NCI-H1048 (cell line): Measurements from ENCODE around the gene TPGS1.

Experiments used
- DNase-seq: peaks from one replicate; lab custom pipeline; 2025; lab: John Stamatoyannopoulos, UW

Gene TPGS1

GRCh38 chr19:518598-519231, 11.4 kb downstream of the TPGS1 start:
- no peak for DNase-seq

DNA sequence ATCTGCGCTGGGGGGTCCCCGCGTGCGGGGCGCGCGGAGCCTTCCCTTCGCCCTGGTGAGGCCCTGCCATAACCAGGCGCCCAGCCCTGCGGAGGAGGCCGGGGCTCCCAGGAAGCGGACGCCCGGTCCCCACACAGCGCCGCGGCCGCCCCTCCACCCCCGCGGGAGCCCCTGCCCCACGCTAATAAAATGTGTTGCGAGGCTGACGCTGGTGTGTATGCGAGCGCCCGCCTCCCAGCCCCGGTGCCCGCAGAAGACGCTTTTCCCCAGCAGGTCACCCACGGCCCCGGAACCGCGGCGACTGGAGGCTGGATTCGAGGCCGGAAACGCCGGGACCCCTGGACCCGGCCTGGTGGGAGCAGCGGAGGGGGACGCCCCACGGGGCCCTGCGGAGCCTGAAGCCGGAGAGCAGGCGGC, 12.2 kb downstream of the TPGS1 start:
- DNase-seq = no peak

DNA sequence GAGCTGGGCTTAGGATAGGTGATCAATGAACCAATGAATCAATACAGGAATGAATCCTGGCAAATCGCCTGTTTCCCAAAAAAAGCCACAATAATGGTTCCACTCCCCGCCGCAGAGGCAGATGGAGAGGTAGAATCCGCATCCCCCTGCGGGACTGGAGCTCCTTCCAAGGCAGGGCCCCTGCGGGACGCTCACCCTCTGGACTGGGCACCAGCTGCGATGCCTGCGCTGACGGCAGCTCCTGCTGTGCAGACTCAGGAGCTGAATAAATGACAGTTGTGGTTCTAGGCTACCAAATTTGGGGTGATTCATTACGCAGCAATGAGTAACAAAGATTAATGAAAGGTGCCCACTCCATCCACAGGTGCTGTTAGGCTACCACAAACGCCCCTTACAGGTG, 15.4 kb downstream of the TPGS1 start:
- DNase-seq = no peak

DNA sequence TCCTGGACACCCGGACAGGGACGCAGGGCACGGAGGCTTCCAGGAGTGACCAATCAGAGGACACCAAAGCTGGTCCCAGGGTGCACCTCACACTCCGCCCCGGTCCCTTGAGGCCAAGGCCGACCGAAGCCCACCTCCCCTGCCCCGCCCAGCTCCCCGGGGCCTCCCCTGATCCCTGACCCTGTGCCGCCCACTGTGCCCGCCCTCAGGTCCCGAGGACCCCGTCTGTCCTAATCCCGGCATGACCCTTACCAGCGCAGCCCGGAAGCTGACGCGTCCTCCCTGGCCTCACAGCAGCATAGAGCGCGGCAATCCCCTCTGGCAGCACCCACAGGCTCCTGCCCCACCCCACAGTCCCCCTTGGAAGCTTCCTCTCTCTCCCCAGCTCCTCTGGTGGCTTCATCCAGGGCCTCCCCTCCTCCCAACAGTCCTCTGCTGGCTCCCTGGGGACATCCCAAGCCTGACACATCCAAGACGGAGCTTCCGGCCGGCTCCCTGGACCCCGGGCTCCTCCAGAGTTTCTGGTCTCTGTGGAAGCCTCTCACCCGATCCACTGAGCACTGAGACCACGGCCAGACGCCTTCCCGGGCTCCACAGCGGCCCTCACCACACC, 16.9 kb downstream of the TPGS1 start:
- no peak for DNase-seq

DNA sequence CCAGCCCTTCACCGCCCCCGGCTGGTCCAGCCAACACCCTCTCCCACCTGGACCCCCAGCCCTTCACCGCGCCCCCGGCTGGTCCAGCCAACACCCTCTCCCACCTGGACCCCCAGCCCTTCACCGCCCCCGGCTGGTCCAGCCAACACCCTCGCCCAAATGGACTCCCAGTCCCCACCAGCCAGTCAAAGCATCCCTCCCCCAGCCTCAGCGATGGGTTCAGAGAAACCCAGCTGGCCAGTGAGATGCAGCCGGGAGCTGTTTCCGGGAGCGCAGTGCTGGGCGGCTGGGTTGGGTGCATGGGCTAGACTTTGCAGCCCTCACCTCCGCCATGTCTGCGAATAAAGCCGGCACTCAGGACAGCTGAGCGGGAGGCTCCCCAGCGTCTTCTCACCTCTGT, 17.7 kb downstream of the TPGS1 start:
- DNase-seq = no peak

GRCh38 chr19:525857-526419, 18.6 kb downstream of the TPGS1 start:
- DNase-seq = no peak

GRCh38 chr19:530134-531008, 23.1 kb downstream of the TPGS1 start:
- DNase-seq = no peak

GRCh38 chr19:531009-531752, 23.9 kb downstream of the TPGS1 start:
- peak; percentile 77 for DNase-seq

GRCh38 chr19:531753-532560, 24.7 kb downstream of the TPGS1 start, which contains the start of gene CDC34:
Gene CDC34 (plus strand): TSS chr19:531760. CDS start chr19:531932, 172 bp downstream.
- no peak for DNase-seq

DNA sequence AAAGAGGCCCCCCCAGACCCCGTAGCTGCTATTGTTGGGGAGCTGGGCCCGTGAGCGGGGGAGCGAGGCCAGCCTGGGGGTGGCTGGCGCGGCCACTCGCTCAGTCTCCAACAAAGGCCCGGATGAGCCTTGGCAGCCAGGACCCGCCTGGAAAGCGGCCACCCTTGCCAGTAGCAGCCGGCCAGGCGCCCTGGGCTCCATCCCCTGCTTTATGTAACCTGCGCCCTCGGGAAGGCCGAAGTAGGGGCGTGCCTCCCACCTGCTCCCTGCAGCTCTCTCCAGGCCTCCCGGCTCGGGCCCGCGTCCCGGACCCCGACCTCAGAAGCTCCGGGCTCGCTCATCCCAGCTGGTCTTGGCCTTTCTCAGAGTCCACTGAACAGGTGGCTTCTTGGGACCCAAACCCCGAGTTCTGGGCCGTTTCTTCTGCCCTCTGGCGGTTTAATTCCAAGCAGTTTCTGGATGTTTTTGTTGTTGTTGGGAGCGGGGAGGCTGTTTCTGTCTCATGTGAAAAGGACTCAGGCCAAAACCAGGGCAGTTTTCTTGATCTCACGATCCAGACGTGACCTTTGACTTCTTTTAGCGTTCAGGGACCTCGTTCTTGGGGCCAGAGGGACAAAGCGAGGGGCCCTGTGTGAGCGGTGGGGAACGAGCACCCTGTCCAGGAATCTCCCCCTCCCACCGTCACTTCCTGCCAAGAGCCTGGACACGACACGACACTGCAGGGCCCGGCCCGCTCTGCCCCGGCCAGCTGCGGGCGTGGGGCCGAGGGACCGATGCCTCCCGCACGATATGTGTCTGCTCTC, 25.5 kb downstream of the TPGS1 start:
- DNase-seq = no peak

DNA sequence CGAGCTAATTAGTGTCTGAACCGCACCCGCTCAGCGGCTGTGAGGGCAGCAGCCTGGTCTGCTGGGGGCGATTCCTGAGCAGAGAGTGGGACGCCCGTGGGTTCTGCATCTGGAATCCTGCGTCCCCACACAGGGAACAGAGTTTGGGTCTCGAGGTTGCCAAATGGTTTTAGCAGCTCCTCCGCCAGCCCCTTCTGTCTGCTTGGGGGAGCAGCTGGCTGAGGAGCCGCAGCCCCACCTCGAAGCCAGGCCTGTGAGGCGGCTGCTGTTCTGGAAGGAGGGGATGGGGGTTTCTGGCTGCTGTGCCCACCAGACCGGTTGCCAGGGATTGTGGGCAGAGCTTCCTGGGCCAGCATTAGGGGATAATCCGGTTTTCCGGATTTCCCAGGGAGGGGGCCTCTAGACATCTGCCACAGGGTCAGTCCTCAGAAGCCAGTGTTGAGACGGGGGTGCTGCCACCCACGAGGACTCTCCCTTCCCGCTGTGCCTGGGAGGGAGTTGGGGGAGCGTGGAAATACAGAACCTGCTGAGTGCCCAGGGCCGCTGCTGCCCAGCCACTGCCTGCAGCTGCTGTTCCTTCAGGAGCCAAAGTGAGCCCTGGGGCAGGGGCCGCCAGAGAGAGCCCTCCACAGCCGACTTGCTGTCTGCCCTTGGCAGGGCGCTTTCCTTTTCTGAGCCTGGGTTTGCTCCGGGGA, 26.2 kb downstream of the TPGS1 start:
- no peak for DNase-seq

- DNase-seq = no peak
Observed at GRCh38 chr19:534088-534487, 26.8 kb downstream of the TPGS1 start.

DNA sequence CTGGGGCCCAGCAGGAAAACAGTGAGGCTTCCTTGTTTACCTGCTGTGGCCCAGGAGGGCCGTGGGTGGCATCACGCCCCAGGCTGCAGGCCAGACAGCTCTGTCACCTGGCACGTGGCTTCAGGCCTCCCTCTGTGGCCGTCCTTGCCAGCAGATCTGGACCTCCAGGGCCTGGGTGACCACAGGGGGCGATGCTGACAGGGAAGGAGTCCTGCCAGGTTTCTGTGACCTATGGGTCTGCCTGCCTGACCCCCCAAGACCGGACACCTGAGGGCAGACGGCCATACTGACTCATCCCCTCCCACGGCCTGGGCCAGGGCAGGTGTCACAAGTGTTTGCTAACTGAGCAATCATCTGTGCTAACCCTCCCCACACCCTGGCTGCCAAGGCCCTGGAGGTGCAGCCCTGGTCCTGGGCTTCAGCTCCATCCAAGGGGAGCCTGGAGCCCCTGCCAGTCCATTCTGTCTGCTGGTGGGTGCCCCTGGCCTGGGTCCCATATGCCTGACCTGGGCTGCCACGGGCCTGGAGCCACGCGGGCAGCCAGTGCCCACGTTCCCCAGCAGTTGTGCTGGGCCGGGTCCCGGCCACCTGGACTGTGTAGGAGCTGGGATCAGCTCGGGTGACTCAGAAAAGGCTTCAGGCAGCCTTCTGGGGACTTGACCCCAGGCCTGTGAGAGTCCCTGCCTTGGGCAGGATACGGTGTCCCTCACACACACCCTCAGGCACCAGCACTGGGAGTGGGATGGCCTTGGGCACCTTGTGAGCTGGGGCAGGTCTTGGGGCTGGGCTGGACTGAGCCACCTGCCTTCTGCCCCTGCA, 27.9 kb downstream of the TPGS1 start:
- DNase-seq = no peak

GRCh38 chr19:536031-536880, 29.0 kb downstream of the TPGS1 start:
- no peak for DNase-seq

- no peak for DNase-seq
Observed at GRCh38 chr19:536881-537404, 29.6 kb downstream of the TPGS1 start.

DNA sequence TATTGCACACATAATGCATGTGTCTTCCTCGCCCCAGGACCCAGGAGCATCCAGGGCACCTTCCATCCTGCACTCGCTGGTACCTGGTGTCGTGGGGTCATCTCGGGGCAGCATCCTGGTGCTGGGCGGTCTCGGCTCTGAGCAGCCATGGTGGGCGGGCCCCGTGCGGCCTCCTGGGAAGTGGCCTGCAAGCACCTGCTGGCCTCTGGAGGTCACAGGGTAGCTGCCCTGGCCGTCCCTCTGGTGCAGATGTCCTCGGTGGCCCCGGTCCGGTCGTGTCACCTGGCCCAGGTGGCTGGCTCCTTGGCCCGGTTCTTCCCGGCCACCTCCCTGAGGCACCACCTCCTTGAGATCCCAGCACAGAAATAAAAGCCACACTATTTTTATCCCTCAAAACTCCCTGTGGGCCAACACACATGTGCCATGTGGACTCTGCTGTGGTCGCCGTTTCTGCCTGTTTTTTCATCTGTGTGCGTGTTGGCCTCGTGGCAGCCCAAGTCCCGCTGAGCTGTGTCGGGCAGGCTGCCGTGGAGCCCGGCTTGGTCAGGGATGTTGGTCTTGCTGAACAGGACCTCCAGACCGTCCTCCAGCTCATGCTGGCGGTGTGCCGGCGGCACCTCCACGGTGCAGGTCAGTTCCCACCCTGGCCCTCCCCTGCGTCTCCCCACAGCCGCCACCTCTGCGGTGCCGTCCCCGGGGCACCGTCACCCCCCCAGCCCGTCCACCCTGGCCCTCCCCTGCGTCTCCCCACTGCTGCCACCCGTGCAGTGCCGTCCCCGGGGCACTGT, 31.5 kb downstream of the TPGS1 start:
- DNase-seq = no peak
